HepG2 (cell line): Measurements from ENCODE around the gene NTN4.

ENCODE experiments used
- EZH2 ChIP-seq: conservative IDR thresholded peaks from 2 replicates; pipeline ENCODE4 v1.6.1; 2012; ENCODE audit warnings: mild to moderate bottlenecking, low read depth, low read length, moderate library complexity
- POLR2A ChIP-seq, 2 experiments: IDR thresholded peaks; 2 replicates each; pipeline ENCODE4 v1.6.1; 2011; ENCODE audit warnings: low read depth in 2 of 2, low read length in 2 of 2, mild to moderate bottlenecking in 1 of 2, moderate library complexity in 1 of 2; ENCODE audit not compliant: insufficient read depth in 1 of 2
- TAF1 ChIP-seq: sonication (generic); formaldehyde crosslinking; IDR thresholded peaks from 2 replicates; pipeline ENCODE4 v1.4.0; 2020; ENCODE audit warnings: missing genetic modification reagents
- TF ChIP-seq, protein P1 (sequence below): sonication (generic); formaldehyde crosslinking; IDR thresholded peaks from 2 replicates; pipeline ENCODE4 v1.4.0; 2020; ENCODE audit warnings: mild to moderate bottlenecking, missing genetic modification reagents

GRCh38 chr12:95756362-95756761, 34.2 kb downstream of the NTN4 start:
- TF ChIP-seq EZH2, result no peak
- TF ChIP-seq TAF1, result no peak
- no peak for TF ChIP-seq POLR2A (IDR thresholded peaks at IDR 0.05; ENCODE audit: insufficient read depth in 1 of 2, low read depth in 2 of 2, low read length in 2 of 2)
- TF ChIP-seq, protein P1, sequence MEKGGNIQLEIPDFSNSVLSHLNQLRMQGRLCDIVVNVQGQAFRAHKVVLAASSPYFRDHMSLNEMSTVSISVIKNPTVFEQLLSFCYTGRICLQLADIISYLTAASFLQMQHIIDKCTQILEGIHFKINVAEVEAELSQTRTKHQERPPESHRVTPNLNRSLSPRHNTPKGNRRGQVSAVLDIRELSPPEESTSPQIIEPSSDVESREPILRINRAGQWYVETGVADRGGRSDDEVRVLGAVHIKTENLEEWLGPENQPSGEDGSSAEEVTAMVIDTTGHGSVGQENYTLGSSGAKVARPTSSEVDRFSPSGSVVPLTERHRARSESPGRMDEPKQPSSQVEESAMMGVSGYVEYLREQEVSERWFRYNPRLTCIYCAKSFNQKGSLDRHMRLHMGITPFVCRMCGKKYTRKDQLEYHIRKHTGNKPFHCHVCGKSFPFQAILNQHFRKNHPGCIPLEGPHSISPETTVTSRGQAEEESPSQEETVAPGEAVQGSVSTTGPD (CRISPR knock-in tag), result no peak
